IMR-90 (cell line): ENCODE measurements around the gene SCYL2. TPM values are rescaled to one million over a fixed set of nuclear protein-coding genes. Genes with fewer than 3 reads are reported as not detected.
"Not testable (repeated sequence)": the region's sequence is repeated elsewhere in the genome, so short reads cannot be mapped to it uniquely, and the experiment has no call there.

Source experiments
- ATAC-seq: fragments of 200-7000 bp; cut with Tn5 transposase; 2 replicates; pipeline ENCODE4 v1.9.1; 2020; ENCODE audit warnings: low read depth, mild to moderate bottlenecking, moderate library complexity
- BruUV-seq: library from RNA; stranded (reverse); fragments of 400-500 nt; replicated peaks from 2 replicates; lab custom pipeline; 2021; lab: Mats Ljungman, UMichigan
- CTCF ChIA-PET: fragments of 300-600 bp; formaldehyde crosslinking; extraction: SDS; loops from one replicate; lab custom pipeline; 2021; ENCODE audit warnings: antibody characterized with exemption; lab: Yijun Ruan, JAX
- POLR2A ChIA-PET: fragments of 300-600 bp; sonication (Branson Sonifier 250); formaldehyde crosslinking; loops from one replicate; lab custom pipeline; 2022; ENCODE audit warnings: antibody characterized with exemption; ENCODE audit not compliant: unreplicated experiment; lab: Charles Lee
- DNase-seq: peaks from one replicate; pipeline ENCODE4 v3.0.0; 2013
- H2AFZ ChIP-seq: replicated peaks from 2 replicates; pipeline ENCODE3; 2013; ENCODE audit warnings: low read length, mild to moderate bottlenecking; ENCODE audit not compliant: poor library complexity
- H2AK5ac ChIP-seq: 2 replicates; pipeline ENCODE4 v1.6.1; 2013; ENCODE audit warnings: low read depth, low read length, inconsistent platforms
- H2AK9ac ChIP-seq: replicated peaks from 2 replicates; pipeline ENCODE3; 2013; ENCODE audit warnings: mild to moderate bottlenecking, low read depth, low read length, moderate library complexity; ENCODE audit not compliant: poor library complexity
- H2BK120ac ChIP-seq: 2 replicates; pipeline ENCODE4 v1.6.1; 2013; ENCODE audit warnings: low read depth, low read length, inconsistent platforms
- H2BK15ac ChIP-seq: 3 replicates; pipeline ENCODE4 v1.6.1; 2013; ENCODE audit warnings: low read depth, low read length, inconsistent platforms
- H2BK20ac ChIP-seq: 2 replicates; pipeline ENCODE4 v1.6.1; 2013; ENCODE audit warnings: low read depth, mild to moderate bottlenecking, inconsistent platforms, low read length, moderate library complexity
- H2BK5ac ChIP-seq: 2 replicates; pipeline ENCODE4 v1.6.1; 2013; ENCODE audit warnings: mild to moderate bottlenecking, low read depth, low read length, inconsistent platforms; ENCODE audit not compliant: poor library complexity, severe bottlenecking
- H3K14ac ChIP-seq: replicated peaks from 2 replicates; pipeline ENCODE4 v1.6.1; 2013; ENCODE audit warnings: low read depth, low read length, inconsistent platforms
- H3K18ac ChIP-seq: 2 replicates; pipeline ENCODE4 v1.6.1; 2013; ENCODE audit warnings: low read depth, low read length, control low read depth
- H3K23ac ChIP-seq: 2 replicates; pipeline ENCODE4 v1.6.1; 2013; ENCODE audit warnings: low read depth, low read length, inconsistent platforms
- H3K27ac ChIP-seq: 2 replicates; pipeline ENCODE4 v1.5.1; 2013; ENCODE audit warnings: mild to moderate bottlenecking, control low read depth, low read length; ENCODE audit not compliant: insufficient read depth
- H3K27me3 ChIP-seq: 2 replicates; pipeline ENCODE4 v1.6.1; 2013; ENCODE audit warnings: low read length; ENCODE audit not compliant: control insufficient read depth, insufficient read depth
- H3K36me3 ChIP-seq: 2 replicates; pipeline ENCODE4 v1.6.1; 2013; ENCODE audit warnings: low read length, mixed read lengths; ENCODE audit not compliant: control insufficient read depth, insufficient read depth
- H3K4ac ChIP-seq: 2 replicates; pipeline ENCODE4 v1.6.1; 2013; ENCODE audit warnings: low read depth, low read length, inconsistent platforms
- H3K4me1 ChIP-seq: 2 replicates; pipeline ENCODE4 v1.6.1; 2013; ENCODE audit warnings: low read length, mixed read lengths; ENCODE audit not compliant: control insufficient read depth, insufficient read depth
- H3K4me2 ChIP-seq: 2 replicates; pipeline ENCODE4 v1.6.1; 2013; ENCODE audit warnings: low read depth, mild to moderate bottlenecking, control low read depth, low read length, moderate library complexity
- H3K4me3 ChIP-seq: 2 replicates; pipeline ENCODE4 v1.5.1; 2013; ENCODE audit warnings: low read depth, mild to moderate bottlenecking, control low read depth, low read length, moderate library complexity; ENCODE audit not compliant: insufficient read depth
- H3K56ac ChIP-seq: 2 replicates; pipeline ENCODE4 v1.6.1; 2013; ENCODE audit warnings: low read length, inconsistent platforms; ENCODE audit not compliant: insufficient read depth; ENCODE audit errors: extremely low read depth
- H3K79me1 ChIP-seq, 2 experiments: 2 replicates each; pipeline ENCODE4 v1.6.1; 2013; ENCODE audit warnings: low read length in 2 of 2, inconsistent platforms in 1 of 2, low read depth in 1 of 2
- H3K9ac ChIP-seq: 2 replicates; pipeline ENCODE4 v1.6.1; 2013; ENCODE audit warnings: low read depth, low read length, control low read depth
- H3K9me1 ChIP-seq: 2 replicates; pipeline ENCODE4 v1.6.1; 2013; ENCODE audit warnings: low read length, inconsistent platforms; ENCODE audit not compliant: insufficient read depth
- H3K9me3 ChIP-seq: 2 replicates; pipeline ENCODE4 v1.6.1; 2013; ENCODE audit warnings: low read length; ENCODE audit not compliant: control insufficient read depth, insufficient read depth
- H4K20me1 ChIP-seq: 2 replicates; pipeline ENCODE4 v1.6.1; 2013; ENCODE audit warnings: low read length, inconsistent platforms; ENCODE audit not compliant: insufficient read depth
- H4K5ac ChIP-seq: 2 replicates; pipeline ENCODE4 v1.6.1; 2013; ENCODE audit warnings: mild to moderate bottlenecking, low read depth, low read length, control low read depth
- H4K8ac ChIP-seq, 2 experiments: 2 replicates each; pipeline ENCODE4 v1.6.1; 2013; ENCODE audit warnings: low read depth in 2 of 2, low read length in 2 of 2, control low read depth in 1 of 2, inconsistent platforms in 1 of 2
- H4K91ac ChIP-seq: 2 replicates; pipeline ENCODE4 v1.6.1; 2013; ENCODE audit warnings: low read depth, low read length, inconsistent platforms; ENCODE audit not compliant: insufficient read depth
- WGBS, 2 experiments: methylation state at CpG; one replicate each; pipeline versions ENCODE4 v1.1.5 to v1.1.7; 2013; ENCODE audit warnings: missing lambda C conversion rate in 2 of 2; ENCODE audit not compliant: insufficient read length in 1 of 2; ENCODE audit errors: extremely low coverage in 2 of 2; 5-methylcytosine and 5-hydroxymethylcytosine counted together
- dilution Hi-C: fragments of 300-500 bp; cut with HindIII; formaldehyde crosslinking; loops from one replicate; pipeline ENCODE4 v1.14.3; 2018; ENCODE audit warnings: low sequenced_read_pairs; ENCODE audit not compliant: unreplicated experiment
- in situ Hi-C: fragments of 300-500 bp; cut with MboI; formaldehyde crosslinking; loops from 3 replicates; pipeline ENCODE4 v1.14.3; 2019; ENCODE audit warnings: low sequenced_read_pairs, inconsistent platforms, mixed read lengths
- intact Hi-C: fragments of 100-400 bp; cut with micrococcal nuclease; formaldehyde crosslinking; loops from 2 replicates; pipeline ENCODE4 v1.10.0; 2022
- polyA plus RNA-seq, 3 experiments: library from polyadenylated mRNA; depleted of rRNA; stranded (reverse); fragments of >200 nt; gene quantifications; 2 replicates each; pipeline ENCODE4 v1.2.3, GENCODE V29; 2012; ENCODE audit warnings: low replicate concordance in 1 of 3
- total RNA-seq: library from RNA; depleted of rRNA; stranded (reverse); fragments of >200 nt; gene quantifications from 2 replicates; pipeline ENCODE4 v1.2.3, GENCODE V29; 2012

The SCYL2 gene
- total and polyA plus RNA-seq, 2 of the 4 experiments (the other 2 are of a cell fraction) = 15.3 to 52.0 TPM

GRCh38 chr12:100342897-100343296 lies 75.9 kb downstream of the SCYL2 start:
- H2AK9ac ChIP-seq, H3K27ac ChIP-seq, H2AK5ac ChIP-seq, H2BK15ac ChIP-seq, H3K23ac ChIP-seq, H3K9ac ChIP-seq, CTCF ChIA-PET, H3K36me3 ChIP-seq, in situ Hi-C loops, dilution Hi-C loops, H3K56ac ChIP-seq, H4K91ac ChIP-seq, H3K27me3 ChIP-seq, H3K4ac ChIP-seq, intact Hi-C loops, H3K79me1 ChIP-seq, ATAC-seq, H2AFZ ChIP-seq, H2BK5ac ChIP-seq, H3K4me1 ChIP-seq, BruUV-seq, H3K9me3 ChIP-seq, H3K18ac ChIP-seq, H3K9me1 ChIP-seq, H3K4me2 ChIP-seq, H2BK20ac ChIP-seq, POLR2A ChIA-PET, H3K4me3 ChIP-seq, H4K20me1 ChIP-seq, H4K5ac ChIP-seq, H4K8ac ChIP-seq, DNase-seq, H3K14ac ChIP-seq, H2BK120ac ChIP-seq: not testable (repeated sequence)
- no CpG with 5 or more reads among the region's 2 CpGs for WGBS, 2 experiments

DNA sequence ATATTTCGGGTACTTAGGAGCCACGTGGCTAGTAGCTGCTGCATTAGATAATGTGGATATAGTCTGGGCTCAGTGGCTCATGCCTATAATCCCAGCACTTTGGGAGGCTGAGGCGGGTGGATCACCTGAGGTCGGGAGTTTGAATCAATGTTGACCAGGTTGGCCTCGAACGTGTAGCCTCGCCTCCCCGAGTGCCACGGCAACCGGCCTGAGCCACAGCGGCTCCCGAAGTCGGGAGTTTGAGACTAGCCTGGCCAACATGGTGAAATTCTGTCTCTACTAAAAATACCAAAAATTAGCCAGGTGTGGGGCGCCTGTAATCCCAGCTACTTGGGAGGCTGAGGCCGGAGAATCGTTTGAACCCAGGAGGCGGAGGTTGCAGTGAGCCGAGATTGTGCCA lies 77.4 kb downstream of the SCYL2 start:
- CTCF ChIA-PET = not testable (repeated sequence)
- WGBS, 2 experiments = 94% methylated on average over 9 of the region's 18 CpGs; no CpG with 5 or more reads in 1 of the 2 experiments

More for the DNA sequence above, 77.4 kb downstream of the SCYL2 start:
- intact Hi-C loops, H3K14ac ChIP-seq, H2BK5ac ChIP-seq, in situ Hi-C loops, H2BK120ac ChIP-seq, H3K4me1 ChIP-seq, H2BK15ac ChIP-seq, H4K5ac ChIP-seq, H3K27ac ChIP-seq, H2AK9ac ChIP-seq, H4K8ac ChIP-seq, H3K9me3 ChIP-seq, H3K4me2 ChIP-seq, H4K20me1 ChIP-seq, H3K9me1 ChIP-seq, H3K79me1 ChIP-seq, dilution Hi-C loops, POLR2A ChIA-PET, H3K27me3 ChIP-seq, H3K56ac ChIP-seq, H3K23ac ChIP-seq, H2AFZ ChIP-seq, ATAC-seq, H3K36me3 ChIP-seq, H3K9ac ChIP-seq, DNase-seq, H2AK5ac ChIP-seq, BruUV-seq, H4K91ac ChIP-seq, H3K4ac ChIP-seq, H3K18ac ChIP-seq, H3K4me3 ChIP-seq, H2BK20ac ChIP-seq: not testable (repeated sequence)
